Right lobe of liver (tissue), 4 donors: ENCODE results near the gene ARHGEF10L.

ENCODE experiments used
- POLR2A ChIP-seq: fragments of 450-650 bp; IDR thresholded peaks from one replicate; pipeline ENCODE4 v1.6.1; 2017; ENCODE audit warnings: antibody characterized with exemption, mild to moderate bottlenecking
- TF ChIP-seq, protein P1 (sequence below), 4 donors: fragments of 200-600 bp in 3 of 4; fragments of 450-650 bp in 1 of 4; IDR thresholded peaks; one replicate each; pipeline versions ENCODE4 v1.5.1 to v1.8.0; 2016 to 2022; ENCODE audit warnings: antibody characterized with exemption in 4 of 4, mild to moderate bottlenecking in 2 of 4
- donor health status: DM: no; HTN: no; CAD: no.
- donor health status: DM: no; HTN: no; CAD: no.
- donor health status: DM: no; HTN: yes; CAD: no.

GRCh38 chr1:17598251-17598650 lies 58.8 kb downstream of the ARHGEF10L start:
- TF ChIP-seq, protein P1, sequence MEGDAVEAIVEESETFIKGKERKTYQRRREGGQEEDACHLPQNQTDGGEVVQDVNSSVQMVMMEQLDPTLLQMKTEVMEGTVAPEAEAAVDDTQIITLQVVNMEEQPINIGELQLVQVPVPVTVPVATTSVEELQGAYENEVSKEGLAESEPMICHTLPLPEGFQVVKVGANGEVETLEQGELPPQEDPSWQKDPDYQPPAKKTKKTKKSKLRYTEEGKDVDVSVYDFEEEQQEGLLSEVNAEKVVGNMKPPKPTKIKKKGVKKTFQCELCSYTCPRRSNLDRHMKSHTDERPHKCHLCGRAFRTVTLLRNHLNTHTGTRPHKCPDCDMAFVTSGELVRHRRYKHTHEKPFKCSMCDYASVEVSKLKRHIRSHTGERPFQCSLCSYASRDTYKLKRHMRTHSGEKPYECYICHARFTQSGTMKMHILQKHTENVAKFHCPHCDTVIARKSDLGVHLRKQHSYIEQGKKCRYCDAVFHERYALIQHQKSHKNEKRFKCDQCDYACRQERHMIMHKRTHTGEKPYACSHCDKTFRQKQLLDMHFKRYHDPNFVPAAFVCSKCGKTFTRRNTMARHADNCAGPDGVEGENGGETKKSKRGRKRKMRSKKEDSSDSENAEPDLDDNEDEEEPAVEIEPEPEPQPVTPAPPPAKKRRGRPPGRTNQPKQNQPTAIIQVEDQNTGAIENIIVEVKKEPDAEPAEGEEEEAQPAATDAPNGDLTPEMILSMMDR (IDR thresholded peaks at IDR 0.05) = no peak
- no peak for TF ChIP-seq POLR2A
